Measurements from ENCODE around the gene MBOAT1. TPM values are rescaled to one million over a fixed set of nuclear protein-coding genes. Genes with fewer than 3 reads are reported as not detected.

MBOAT1 gene
- total RNA-seq, 3 donors from 2014 or later (not counting 1 experiment from before 2014, with no cell fraction given): 3.6 to 7.5 (median 5.2) TPM

DNA sequence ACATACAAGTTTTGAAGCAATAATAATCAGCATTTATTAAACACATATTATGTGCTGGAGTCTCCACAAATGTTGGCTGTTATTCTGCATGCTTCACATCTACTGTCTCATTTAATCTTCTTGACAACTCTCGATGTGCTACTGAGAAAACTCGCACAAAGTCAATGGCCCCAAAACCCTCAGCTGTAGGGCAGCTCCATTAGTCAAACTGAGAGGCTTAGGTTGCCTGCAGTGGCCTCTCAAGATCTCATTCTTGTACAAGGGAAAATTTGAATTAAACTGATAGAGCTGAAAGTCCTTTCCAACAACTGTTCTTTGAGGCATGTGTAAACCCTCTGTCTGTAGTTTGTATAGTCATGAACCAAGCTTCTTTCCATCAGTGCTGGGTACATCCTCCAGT is 49.8 kb downstream of the MBOAT1 start:
- H3K4me1 Mint-ChIP-seq: no peaks in the 10 kb centered on the region
- DNase-seq (no peak), ATAC-seq (no peak)
- H3K4me1 ChIP-seq (ENCODE audit: control insufficient read depth, insufficient read depth, low read length): no peaks in the 10 kb centered on the region
- H3K27me3 Mint-ChIP-seq (ENCODE audit: low read depth in 2 of 2): no peaks in the 10 kb centered on the region
- H3K36me3 Mint-ChIP-seq: no peaks in the 10 kb centered on the region
- H3K36me3 ChIP-seq (ENCODE audit: control insufficient read depth, insufficient read depth, low read length): no peaks in the 10 kb centered on the region
- WGBS (ENCODE audit: insufficient coverage): 94% methylated on average over 2 of the region's 2 CpGs
- no peak overlapping the region for H3K27ac ChIP-seq (ENCODE audit: low read length)
- intact Hi-C loops (cut with micrococcal nuclease): no loop called here
- H3K4me3 Mint-ChIP-seq: no peak overlapping the region
- TF ChIP-seq, protein P1, sequence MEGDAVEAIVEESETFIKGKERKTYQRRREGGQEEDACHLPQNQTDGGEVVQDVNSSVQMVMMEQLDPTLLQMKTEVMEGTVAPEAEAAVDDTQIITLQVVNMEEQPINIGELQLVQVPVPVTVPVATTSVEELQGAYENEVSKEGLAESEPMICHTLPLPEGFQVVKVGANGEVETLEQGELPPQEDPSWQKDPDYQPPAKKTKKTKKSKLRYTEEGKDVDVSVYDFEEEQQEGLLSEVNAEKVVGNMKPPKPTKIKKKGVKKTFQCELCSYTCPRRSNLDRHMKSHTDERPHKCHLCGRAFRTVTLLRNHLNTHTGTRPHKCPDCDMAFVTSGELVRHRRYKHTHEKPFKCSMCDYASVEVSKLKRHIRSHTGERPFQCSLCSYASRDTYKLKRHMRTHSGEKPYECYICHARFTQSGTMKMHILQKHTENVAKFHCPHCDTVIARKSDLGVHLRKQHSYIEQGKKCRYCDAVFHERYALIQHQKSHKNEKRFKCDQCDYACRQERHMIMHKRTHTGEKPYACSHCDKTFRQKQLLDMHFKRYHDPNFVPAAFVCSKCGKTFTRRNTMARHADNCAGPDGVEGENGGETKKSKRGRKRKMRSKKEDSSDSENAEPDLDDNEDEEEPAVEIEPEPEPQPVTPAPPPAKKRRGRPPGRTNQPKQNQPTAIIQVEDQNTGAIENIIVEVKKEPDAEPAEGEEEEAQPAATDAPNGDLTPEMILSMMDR (IDR thresholded peaks at IDR 0.05): no peak
- H3K4me3 ChIP-seq (ENCODE audit: low read length): no peak overlapping the region
- no peaks in the 10 kb centered on the region for H3K27me3 ChIP-seq (ENCODE audit: control insufficient read depth, insufficient read depth, low read length)
- no peaks in the 10 kb centered on the region for H3K9me3 ChIP-seq (ENCODE audit: control insufficient read depth, insufficient read depth, low read length)
- no peak overlapping the region for H3K27ac Mint-ChIP-seq
- no peaks in the 10 kb centered on the region for H3K9me3 Mint-ChIP-seq

DNA sequence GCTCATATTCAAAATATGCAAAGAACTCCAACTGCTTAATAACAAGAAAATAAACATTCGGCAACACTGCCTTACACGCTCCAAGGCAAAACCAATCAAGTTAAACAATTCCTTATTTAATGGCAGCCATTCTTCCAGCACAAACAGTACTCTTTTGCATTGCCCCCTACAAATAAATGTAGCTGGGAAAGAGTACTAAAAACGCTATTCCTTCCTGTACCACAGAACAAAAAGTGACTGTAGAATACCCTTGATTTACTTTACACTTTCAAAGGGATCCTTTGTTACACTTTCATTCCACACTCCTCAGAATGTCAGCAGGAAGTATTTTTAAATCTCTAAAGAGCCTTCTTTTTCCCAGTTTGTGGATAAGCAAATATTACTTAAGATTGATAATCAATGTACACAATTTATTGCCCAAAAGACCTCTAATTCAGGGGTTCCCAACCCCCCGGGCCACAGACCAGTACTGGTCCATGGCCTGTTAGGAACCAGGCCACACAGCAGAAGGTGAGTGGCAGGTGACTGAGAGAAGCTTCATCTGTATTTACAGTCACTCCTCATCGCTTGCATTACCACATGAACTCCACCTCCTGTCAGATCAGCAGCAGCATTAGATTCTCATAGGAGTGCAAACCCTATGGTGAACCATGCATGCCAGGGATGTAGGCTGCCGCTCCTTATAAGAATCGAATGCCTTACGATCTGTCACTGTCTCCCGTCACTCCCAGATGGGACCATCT is 51.6 kb downstream of the MBOAT1 start:
- Mint-ChIP-seq H3K36me3 (no peaks in the 10 kb centered on the region), H3K27ac (no peak overlapping the region), H3K27me3 (ENCODE audit: low read depth in 2 of 2) (no peaks in the 10 kb centered on the region), H3K4me1 (no peaks in the 10 kb centered on the region), H3K9me3 (no peaks in the 10 kb centered on the region), H3K4me3 (no peak overlapping the region)
- no peak for DNase-seq
- H3K4me3 ChIP-seq (ENCODE audit: low read length): no peak overlapping the region
- TF ChIP-seq, protein P1 (IDR thresholded peaks at IDR 0.05): no peak
- WGBS (ENCODE audit: insufficient coverage): 95% methylated on average over 8 of the region's 9 CpGs
- no peaks in the 10 kb centered on the region for H3K27me3 ChIP-seq (ENCODE audit: control insufficient read depth, insufficient read depth, low read length)
- no peak overlapping the region for H3K27ac ChIP-seq (ENCODE audit: low read length)
- no peaks in the 10 kb centered on the region for H3K9me3 ChIP-seq (ENCODE audit: control insufficient read depth, insufficient read depth, low read length)
- no peaks in the 10 kb centered on the region for H3K4me1 ChIP-seq (ENCODE audit: control insufficient read depth, insufficient read depth, low read length)
- intact Hi-C loops (cut with micrococcal nuclease): no loop called here
- ATAC-seq: no peak
- no peaks in the 10 kb centered on the region for H3K36me3 ChIP-seq (ENCODE audit: control insufficient read depth, insufficient read depth, low read length)

DNA sequence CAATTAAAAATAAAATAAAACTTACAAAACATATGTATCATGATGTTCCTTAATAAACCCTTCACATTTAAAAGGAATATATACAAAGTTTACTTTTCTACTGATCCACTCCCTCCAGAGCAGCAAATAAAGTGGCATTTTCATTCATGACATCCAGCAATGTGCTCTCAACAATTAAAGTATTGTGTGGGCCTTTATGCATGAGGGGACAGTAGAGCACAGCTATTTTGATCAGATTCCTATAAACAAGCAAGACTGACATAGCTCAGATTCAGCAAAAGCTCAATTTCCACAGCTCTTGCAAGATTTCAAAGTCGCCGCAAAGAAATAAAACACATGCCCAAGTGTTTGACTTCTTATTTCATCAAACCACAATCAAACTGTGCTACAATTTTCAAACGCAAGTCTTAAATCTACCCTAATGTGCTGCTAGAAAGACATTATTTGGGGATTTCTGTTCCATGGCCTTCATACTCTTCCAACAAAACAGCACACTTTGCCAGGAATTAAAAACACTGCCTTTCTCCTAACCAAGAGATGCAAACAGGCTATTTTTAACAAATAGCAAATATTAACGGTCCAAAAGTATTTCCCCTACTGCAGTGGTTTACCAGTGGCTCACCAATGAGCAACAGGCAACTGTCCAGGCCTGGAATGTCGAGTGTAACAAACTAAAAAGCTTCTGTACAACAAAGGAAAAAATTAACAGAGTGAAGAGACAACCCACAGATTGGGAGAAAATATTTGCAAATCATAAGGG is 52.3 kb downstream of the MBOAT1 start:
- DNase-seq (no peak), ATAC-seq (no peak)
- H3K4me1 Mint-ChIP-seq: no peaks in the 10 kb centered on the region
- Histone ChIP-seq H3K4me3 (ENCODE audit: low read length) (no peak overlapping the region), H3K36me3 (ENCODE audit: control insufficient read depth, insufficient read depth, low read length) (no peaks in the 10 kb centered on the region), H3K4me1 (ENCODE audit: control insufficient read depth, insufficient read depth, low read length) (no peaks in the 10 kb centered on the region), H3K9me3 (ENCODE audit: control insufficient read depth, insufficient read depth, low read length) (no peaks in the 10 kb centered on the region), H3K27ac (ENCODE audit: low read length) (no peak overlapping the region), H3K27me3 (ENCODE audit: control insufficient read depth, insufficient read depth, low read length) (no peaks in the 10 kb centered on the region)
- H3K4me3 Mint-ChIP-seq: no peak overlapping the region
- no peaks in the 10 kb centered on the region for H3K36me3 Mint-ChIP-seq
- TF ChIP-seq, protein P1 (IDR thresholded peaks at IDR 0.05): no peak
- H3K27me3 Mint-ChIP-seq (ENCODE audit: low read depth in 2 of 2): no peaks in the 10 kb centered on the region
- intact Hi-C loops (cut with micrococcal nuclease): no loop called here
- 77% methylated on average over 5 of the region's 5 CpGs for WGBS (ENCODE audit: insufficient coverage)
- H3K27ac Mint-ChIP-seq: no peak overlapping the region
- H3K9me3 Mint-ChIP-seq: no peaks in the 10 kb centered on the region

Measured in natural killer cell (primary cell).